Sigmoid colon (tissue), 7 donors: ENCODE measurements around the gene GADD45GIP1. TPM values are rescaled to one million over a fixed set of nuclear protein-coding genes. Genes with fewer than 3 reads are reported as not detected.

Source experiments
- DNase-seq: peaks from one replicate; pipeline ENCODE4 v3.0.0-alpha.2; 2019
- H3K27ac ChIP-seq, 4 donors: fragments of 200-600 bp; sonication (generic); one replicate each; pipeline ENCODE4 v1.5.1; 2016 to 2019; ENCODE audit warnings: mild to moderate bottlenecking in 1 of 4
- H3K27me3 ChIP-seq, 3 donors: fragments of 200-600 bp; sonication (generic); one replicate each; pipeline ENCODE4 v1.5.1; 2019; ENCODE audit warnings: mild to moderate bottlenecking in 1 of 3
- H3K36me3 ChIP-seq, 4 donors: fragments of 200-600 bp; sonication (generic); one replicate each; pipeline ENCODE4 v1.5.1; 2016 to 2019
- H3K4me1 ChIP-seq, 4 donors: fragments of 200-600 bp; sonication (generic); one replicate each; pipeline ENCODE4 v1.5.1; 2017 to 2019
- H3K4me3 ChIP-seq, 4 donors: fragments of 200-600 bp; sonication (generic); one replicate each; pipeline ENCODE4 v1.5.1; 2017 to 2019; ENCODE audit warnings: mild to moderate bottlenecking in 2 of 4, moderate library complexity in 1 of 4
- H3K9me3 ChIP-seq, 4 donors: fragments of 200-600 bp in 3 of 4; sonication (generic) in 3 of 4; one replicate each; pipeline versions ENCODE4 v1.5.1 to v1.6.1; 2013 to 2019
- EP300 ChIP-seq, 4 donors: sonication (generic); formaldehyde crosslinking; IDR thresholded peaks; one replicate each; pipeline ENCODE4 v1.6.1; 2017; ENCODE audit warnings: antibody characterized with exemption in 4 of 4
- POLR2A ChIP-seq, 2 donors: fragments of 450-650 bp; IDR thresholded peaks; one replicate each; pipeline ENCODE4 v1.6.1; 2016; ENCODE audit warnings: antibody characterized with exemption in 2 of 2, mild to moderate bottlenecking in 2 of 2, moderate library complexity in 2 of 2
- POLR2AphosphoS5 ChIP-seq, 4 donors: sonication (generic); formaldehyde crosslinking; IDR thresholded peaks; one replicate each; pipeline ENCODE4 v1.6.1; 2017; ENCODE audit warnings: antibody characterized with exemption in 4 of 4
- WGBS, 2 donors: extraction: QIAGEN DNeasy Blood & Tissue Kit; methylation state at CpG; one replicate each; pipeline ENCODE4 v1.1.7; 2013; 5-methylcytosine and 5-hydroxymethylcytosine counted together
- intact Hi-C: fragments of 100-400 bp; cut with DNase I; formaldehyde crosslinking; loops from one replicate; pipeline ENCODE4 v1.15.1; 2023
- polyA plus RNA-seq, 3 donors: library from polyadenylated mRNA; stranded (reverse); fragments of 200-250 nt; gene quantifications; one replicate each; pipeline ENCODE4 v1.2.3, GENCODE V29; 2013
- total RNA-seq, 4 donors: library from RNA; depleted of rRNA; stranded (reverse); fragments of >200 nt; gene quantifications; one replicate each; pipeline ENCODE4 v1.1.0, GENCODE V29; 2016
- TF ChIP-seq, protein P1 (sequence below), 4 experiments: fragments of 450-650 bp in 3 of 4; fragments of 200-600 bp in 1 of 4; IDR thresholded peaks; one replicate each; pipeline ENCODE4 v1.5.1; 2016 to 2019; ENCODE audit warnings: antibody characterized with exemption in 4 of 4, mild to moderate bottlenecking in 3 of 4, moderate library complexity in 2 of 4
- donor health status: healthy with polysubstance abuse.
- donor health status: Bipolar disorder and iron deficiency.
- donor health status: healthy.

The GADD45GIP1 gene
- total and polyA plus RNA-seq, 7 donors, result 23.6 to 65.8 (median 36.0) TPM

DNA sequence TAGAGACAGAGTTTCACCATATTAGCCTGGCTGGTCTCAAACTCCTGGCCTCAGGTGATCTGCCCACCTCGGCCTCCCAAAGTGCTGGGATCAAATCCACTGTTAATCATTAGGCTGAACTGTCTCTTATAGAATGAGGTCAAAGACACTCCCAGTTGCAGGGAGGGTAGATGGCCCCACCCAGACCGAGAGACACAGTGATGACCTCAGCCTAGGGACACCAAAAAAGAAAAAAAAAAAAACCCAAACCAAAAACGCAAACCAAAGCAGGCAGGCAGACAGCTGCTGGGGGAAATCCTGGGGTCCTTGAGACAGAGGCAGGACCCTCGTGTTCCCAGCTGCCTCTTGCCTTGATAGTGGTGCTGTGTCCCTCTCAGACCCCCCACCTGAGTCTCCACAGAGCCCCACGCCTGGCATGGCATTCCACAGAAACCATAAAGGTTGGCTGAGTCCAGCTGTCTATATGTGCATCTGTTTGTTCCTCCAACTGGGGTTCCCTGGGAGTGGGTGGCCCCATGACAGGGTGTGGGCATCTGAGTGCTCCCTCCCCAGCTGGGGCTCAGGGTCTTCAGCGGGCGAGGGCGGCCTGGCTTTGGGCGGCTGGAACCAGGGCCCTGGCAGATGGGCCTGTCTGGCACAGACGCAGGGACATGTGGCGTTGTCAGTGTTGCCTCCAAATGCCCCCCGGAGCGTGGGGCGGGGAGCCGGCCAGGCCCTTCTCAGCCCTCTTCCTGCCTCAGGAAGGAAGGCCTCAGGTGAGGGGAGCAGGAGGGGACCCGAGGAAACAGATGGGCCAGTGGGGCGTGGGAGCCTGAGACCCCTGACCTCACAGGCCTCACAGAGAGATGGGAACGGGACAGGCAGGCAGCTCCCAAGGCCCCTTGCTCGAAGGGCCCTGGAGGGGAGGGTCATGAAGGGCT lies 17.5 kb upstream of the GADD45GIP1 start:
- no peak for DNase-seq
- Histone ChIP-seq H3K36me3 (no peaks in the 10 kb centered on the region), H3K27me3 (no peaks in the 10 kb centered on the region), H3K4me3 (no peak overlapping the region), H3K27ac (no peak overlapping the region), H3K4me1 (peaks cover 0 to 10% (median 3%) of the 10 kb centered on the region in 4 donors), H3K9me3 (no peaks in the 10 kb centered on the region)
- intact Hi-C loops, result loop anchor here (5.0 kb wide), 1 partner anchor 613 kb away; no protein-coding TSS in a partner anchor
- WGBS, 2 donors, result 55 to 63% methylated on average over 19 of the region's 19 CpGs
- TF ChIP-seq POLR2A (IDR thresholded peaks at IDR 0.05) (no peak), EP300 (IDR thresholded peaks at IDR 0.05) (no peak), POLR2AphosphoS5 (IDR thresholded peaks at IDR 0.05) (no peak)
- TF ChIP-seq, protein P1, sequence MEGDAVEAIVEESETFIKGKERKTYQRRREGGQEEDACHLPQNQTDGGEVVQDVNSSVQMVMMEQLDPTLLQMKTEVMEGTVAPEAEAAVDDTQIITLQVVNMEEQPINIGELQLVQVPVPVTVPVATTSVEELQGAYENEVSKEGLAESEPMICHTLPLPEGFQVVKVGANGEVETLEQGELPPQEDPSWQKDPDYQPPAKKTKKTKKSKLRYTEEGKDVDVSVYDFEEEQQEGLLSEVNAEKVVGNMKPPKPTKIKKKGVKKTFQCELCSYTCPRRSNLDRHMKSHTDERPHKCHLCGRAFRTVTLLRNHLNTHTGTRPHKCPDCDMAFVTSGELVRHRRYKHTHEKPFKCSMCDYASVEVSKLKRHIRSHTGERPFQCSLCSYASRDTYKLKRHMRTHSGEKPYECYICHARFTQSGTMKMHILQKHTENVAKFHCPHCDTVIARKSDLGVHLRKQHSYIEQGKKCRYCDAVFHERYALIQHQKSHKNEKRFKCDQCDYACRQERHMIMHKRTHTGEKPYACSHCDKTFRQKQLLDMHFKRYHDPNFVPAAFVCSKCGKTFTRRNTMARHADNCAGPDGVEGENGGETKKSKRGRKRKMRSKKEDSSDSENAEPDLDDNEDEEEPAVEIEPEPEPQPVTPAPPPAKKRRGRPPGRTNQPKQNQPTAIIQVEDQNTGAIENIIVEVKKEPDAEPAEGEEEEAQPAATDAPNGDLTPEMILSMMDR (IDR thresholded peaks at IDR 0.05), result no peak

DNA sequence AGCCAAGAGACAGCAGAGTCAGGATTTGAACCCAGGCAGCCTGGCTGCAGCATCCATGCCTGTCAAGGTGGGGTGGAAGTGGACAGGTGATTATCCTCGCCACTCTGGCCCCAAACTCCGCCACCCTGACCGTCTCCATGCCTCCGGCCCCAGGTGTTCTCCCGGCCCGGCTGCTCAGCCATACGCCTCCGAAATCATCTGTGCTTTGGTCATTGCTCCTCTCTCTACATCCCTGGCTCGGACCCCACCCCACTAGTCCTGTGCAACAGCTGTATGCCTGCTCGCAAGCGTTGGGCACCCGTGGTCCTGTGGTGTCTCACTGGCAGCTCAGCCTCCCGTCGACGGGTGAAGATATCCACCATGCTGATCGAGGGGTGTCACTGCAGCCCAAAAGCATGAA lies 16.2 kb upstream of the GADD45GIP1 start:
- no peaks in the 10 kb centered on the region for H3K27me3 ChIP-seq
- H3K27ac ChIP-seq, result no peak overlapping the region
- no peaks in the 10 kb centered on the region for H3K9me3 ChIP-seq
- DNase-seq, result no peak
- no peaks in the 10 kb centered on the region for H3K36me3 ChIP-seq
- intact Hi-C loops, result no loop called here
- 92 to 93% methylated on average over 16 of the region's 16 CpGs for WGBS, 2 donors
- TF ChIP-seq EP300 (IDR thresholded peaks at IDR 0.05), result no peak
- TF ChIP-seq POLR2A (IDR thresholded peaks at IDR 0.05), result no peak
- TF ChIP-seq, protein P1 (IDR thresholded peaks at IDR 0.05), result no peak
- TF ChIP-seq POLR2AphosphoS5 (IDR thresholded peaks at IDR 0.05), result no peak
- H3K4me1 ChIP-seq, result peaks cover 0 to 15% (median 5%) of the 10 kb centered on the region in 4 donors
- H3K4me3 ChIP-seq, result no peak overlapping the region

DNA sequence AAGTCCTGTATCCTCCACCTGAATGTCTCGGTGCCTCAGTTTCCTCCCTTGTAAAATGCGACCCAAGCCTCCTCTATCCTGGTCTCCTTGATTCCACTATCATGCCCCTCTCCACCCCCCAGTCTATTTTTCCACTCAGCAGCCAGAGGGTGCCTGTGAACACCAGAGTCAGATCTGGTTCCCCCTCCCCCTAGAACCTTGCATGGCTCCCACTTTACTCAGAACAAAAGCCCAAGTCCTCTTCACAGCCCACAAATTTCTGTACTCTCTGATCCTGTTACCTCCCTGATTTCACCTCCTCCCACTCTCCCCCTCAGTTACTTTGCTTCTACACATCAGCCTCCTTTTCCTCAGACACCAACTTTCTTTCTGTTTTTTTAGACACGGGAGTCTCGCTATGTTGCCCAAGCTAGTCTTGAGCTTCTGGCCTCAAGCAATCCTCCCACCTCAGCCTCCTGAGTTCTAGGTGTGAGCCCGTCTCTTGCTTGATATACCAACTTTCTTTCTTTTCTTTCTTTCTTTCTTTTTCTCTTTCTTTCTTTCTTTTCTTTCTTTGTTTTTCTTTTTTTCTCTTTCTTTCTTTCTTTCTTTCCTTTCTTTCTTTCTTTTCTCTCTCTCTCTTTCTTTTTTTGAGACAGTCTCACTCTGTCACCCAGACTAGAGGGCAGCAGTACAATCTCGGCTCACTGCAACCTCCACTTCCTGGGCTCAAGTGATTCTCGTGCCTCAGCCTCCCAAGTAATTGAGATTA lies 13.2 kb upstream of the GADD45GIP1 start:
- Histone ChIP-seq H3K27me3 (no peaks in the 10 kb centered on the region), H3K4me1 (peaks cover 0 to 20% (median 10%) of the 10 kb centered on the region in 4 donors), H3K27ac (peak overlapping the region; percentile 64 to 86 (median 80)), H3K9me3 (no peaks in the 10 kb centered on the region), H3K4me3 (no peak overlapping the region), H3K36me3 (no peaks in the 10 kb centered on the region)
- TF ChIP-seq, protein P1 (IDR thresholded peaks at IDR 0.05), result no peak
- no peak for TF ChIP-seq EP300 (IDR thresholded peaks at IDR 0.05)
- no peak for TF ChIP-seq POLR2A (IDR thresholded peaks at IDR 0.05)
- TF ChIP-seq POLR2AphosphoS5 (IDR thresholded peaks at IDR 0.05), result no peak
- WGBS, 2 donors, result 86 to 91% methylated on average over 7 of the region's 7 CpGs
- intact Hi-C loops, result no loop called here
- DNase-seq, result no peak

DNA sequence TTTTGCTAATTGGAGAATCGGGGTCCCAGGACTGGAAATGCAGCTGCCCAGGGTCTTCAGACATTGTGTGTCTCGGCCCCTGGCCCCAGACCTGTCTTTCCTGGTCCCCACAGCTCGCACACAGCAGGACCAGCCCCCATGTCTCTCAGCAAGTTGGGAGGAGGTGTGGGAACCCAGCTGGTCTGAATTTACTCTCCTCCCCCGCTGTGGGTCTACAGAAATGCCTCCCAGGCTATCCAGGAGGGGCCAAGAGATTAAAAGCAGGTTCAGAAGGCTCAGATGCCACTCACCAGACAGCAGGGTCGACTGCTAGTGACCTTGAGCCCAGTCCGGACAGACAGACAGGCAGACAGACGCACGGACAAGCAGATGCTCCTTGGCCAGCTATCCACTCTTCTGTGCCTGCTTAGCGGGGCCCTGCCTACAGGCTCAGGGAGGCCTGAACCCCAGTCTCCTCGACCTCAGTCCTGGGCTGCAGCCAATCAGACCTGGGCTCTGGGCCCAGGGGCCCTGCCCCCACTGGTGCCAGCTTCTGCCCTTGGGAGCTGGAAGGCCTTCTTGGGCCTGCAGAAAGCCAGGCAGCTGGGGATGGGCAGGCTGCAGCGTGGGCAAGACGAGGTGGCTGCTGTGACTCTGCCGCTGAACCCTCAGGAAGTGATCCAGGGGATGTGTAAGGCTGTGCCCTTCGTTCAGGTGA lies 12.4 kb upstream of the GADD45GIP1 start, which contains the start of gene DAND5:
TSS of gene DAND5 (plus strand) at position 285 of the 697 bp plus-strand sequence. CDS start at position 370, 85 bp downstream.
- peak within 1 kb of the TSS in 2 of 4 donors; percentile 2 to 8 for H3K4me3 ChIP-seq
- peak; percentile 89 for DNase-seq
- H3K9me3 ChIP-seq, result no peaks in the 10 kb centered on the region
- peak within 1 kb of the TSS; percentile 64 to 86 (median 80) for H3K27ac ChIP-seq
- peaks cover 0 to 20% (median 12%) of the 10 kb centered on the region in 4 donors for H3K4me1 ChIP-seq
- H3K36me3 ChIP-seq, result no peaks in the 10 kb centered on the region
- intact Hi-C loops, result no loop called here
- H3K27me3 ChIP-seq, result no peaks in the 10 kb centered on the region
- TF ChIP-seq POLR2A (IDR thresholded peaks at IDR 0.05) (no peak), POLR2AphosphoS5 (IDR thresholded peaks at IDR 0.05) (peak in 1 of 4 donors; percentile 49)
- WGBS, 2 donors, result 59 to 60% methylated on average over 14 of the region's 14 CpGs
